HEK293 (cell line): ENCODE results near the gene TFE3.

Experiments used
- BCL11B ChIP-seq: fragments of 450-650 bp; formaldehyde crosslinking; IDR thresholded peaks from 2 replicates; pipeline ENCODE4 v1.5.1; 2016; ENCODE audit warnings: low read depth, missing biosample characterization, missing genetic modification characterization
- HIC1 ChIP-seq: fragments of 450-650 bp; formaldehyde crosslinking; IDR thresholded peaks from 2 replicates; pipeline ENCODE4 v1.5.1; 2016; ENCODE audit warnings: missing biosample characterization, missing genetic modification characterization
- PRDM6 ChIP-seq: fragments of 450-650 bp; formaldehyde crosslinking; IDR thresholded peaks from 2 replicates; pipeline ENCODE4 v1.5.1; 2017; ENCODE audit warnings: missing biosample characterization, missing genetic modification characterization
- SALL2 ChIP-seq: fragments of 450-650 bp; formaldehyde crosslinking; IDR thresholded peaks from 2 replicates; pipeline ENCODE4 v1.5.0; 2017; ENCODE audit warnings: missing biosample characterization, mild to moderate bottlenecking, missing genetic modification characterization, borderline replicate concordance
- SP7 ChIP-seq: fragments of 450-650 bp; formaldehyde crosslinking; IDR thresholded peaks from 2 replicates; pipeline ENCODE4 v1.5.1; 2016; ENCODE audit warnings: missing biosample characterization, missing genetic modification characterization
- ZBTB21 ChIP-seq: fragments of 450-650 bp; formaldehyde crosslinking; IDR thresholded peaks from 2 replicates; pipeline ENCODE4 v1.5.1; 2017; ENCODE audit warnings: missing biosample characterization, missing genetic modification characterization
- ZNF114 ChIP-seq: fragments of 450-650 bp; formaldehyde crosslinking; IDR thresholded peaks from 2 replicates; pipeline ENCODE4 v1.5.0; 2017; ENCODE audit warnings: missing biosample characterization, missing genetic modification characterization
- ZNF169 ChIP-seq: fragments of 450-650 bp; formaldehyde crosslinking; IDR thresholded peaks from 2 replicates; pipeline ENCODE4 v1.5.1; 2016; ENCODE audit warnings: missing biosample characterization, missing genetic modification characterization
- ZNF174 ChIP-seq: fragments of 450-650 bp; formaldehyde crosslinking; IDR thresholded peaks from 2 replicates; pipeline ENCODE4 v1.5.0; 2017; ENCODE audit warnings: missing biosample characterization, mild to moderate bottlenecking, missing genetic modification characterization
- ZNF211 ChIP-seq: fragments of 450-650 bp; formaldehyde crosslinking; IDR thresholded peaks from 2 replicates; pipeline ENCODE4 v1.5.1; 2016; ENCODE audit warnings: low read depth, missing biosample characterization, missing genetic modification characterization
- ZNF274 ChIP-seq, 2 experiments: fragments of 200-500 bp in 1 of 2; fragments of 450-650 bp in 1 of 2; sonication (Bioruptor generic) in 1 of 2; formaldehyde crosslinking in 1 of 2; IDR thresholded peaks; 2 replicates each; pipeline versions ENCODE4 v1.5.1 to v1.6.1; 2014 to 2016; ENCODE audit warnings: borderline replicate concordance in 1 of 2, inconsistent platforms in 1 of 2, low read length in 1 of 2, missing biosample characterization in 1 of 2, missing genetic modification characterization in 1 of 2
- ZNF350 ChIP-seq: fragments of 450-650 bp; formaldehyde crosslinking; IDR thresholded peaks from 2 replicates; pipeline ENCODE4 v1.5.0; 2017; ENCODE audit warnings: missing biosample characterization, mild to moderate bottlenecking, missing genetic modification characterization
- ZNF404 ChIP-seq: fragments of 450-650 bp; formaldehyde crosslinking; IDR thresholded peaks from 2 replicates; pipeline ENCODE4 v1.5.1; 2017; ENCODE audit warnings: missing biosample characterization, missing genetic modification characterization
- ZNF510 ChIP-seq: fragments of 450-650 bp; formaldehyde crosslinking; IDR thresholded peaks from 2 replicates; pipeline ENCODE4 v1.5.1; 2018; ENCODE audit warnings: mild to moderate bottlenecking, missing genetic modification characterization, missing biosample characterization; ENCODE audit not compliant: insufficient replicate concordance
- ZNF514 ChIP-seq: fragments of 450-650 bp; formaldehyde crosslinking; IDR thresholded peaks from 2 replicates; pipeline ENCODE4 v1.5.1; 2016; ENCODE audit warnings: missing biosample characterization, missing genetic modification characterization
- ZNF558 ChIP-seq: fragments of 450-650 bp; formaldehyde crosslinking; IDR thresholded peaks from 2 replicates; pipeline ENCODE4 v1.5.1; 2016; ENCODE audit warnings: missing biosample characterization, missing genetic modification characterization
- ZNF571 ChIP-seq: fragments of 450-650 bp; formaldehyde crosslinking; IDR thresholded peaks from 2 replicates; pipeline ENCODE4 v1.5.0; 2017; ENCODE audit warnings: missing biosample characterization, missing genetic modification characterization
- ZNF645 ChIP-seq: fragments of 450-650 bp; formaldehyde crosslinking; IDR thresholded peaks from 2 replicates; pipeline ENCODE4; 2016; ENCODE audit warnings: missing biosample characterization, missing genetic modification characterization
- ZNF664 ChIP-seq: fragments of 450-650 bp; formaldehyde crosslinking; IDR thresholded peaks from 2 replicates; pipeline ENCODE4 v1.5.1; 2016; ENCODE audit warnings: missing biosample characterization, missing genetic modification characterization
- ZNF677 ChIP-seq: fragments of 450-650 bp; IDR thresholded peaks from 2 replicates; pipeline ENCODE4 v1.5.0; 2018; ENCODE audit warnings: missing biosample characterization, mild to moderate bottlenecking, missing genetic modification characterization, moderate library complexity
- ZNF692 ChIP-seq: fragments of 450-650 bp; formaldehyde crosslinking; IDR thresholded peaks from 2 replicates; pipeline ENCODE4 v1.5.1; 2016; ENCODE audit warnings: missing biosample characterization, missing genetic modification characterization
- ZNF777 ChIP-seq: fragments of 450-650 bp; formaldehyde crosslinking; IDR thresholded peaks from 2 replicates; pipeline ENCODE4 v1.5.1; 2017; ENCODE audit warnings: missing biosample characterization, missing genetic modification characterization, borderline replicate concordance
- ZNF843 ChIP-seq: fragments of 450-650 bp; formaldehyde crosslinking; IDR thresholded peaks from 2 replicates; pipeline ENCODE4 v1.5.1; 2016; ENCODE audit warnings: missing biosample characterization, missing genetic modification characterization
- ZSCAN16 ChIP-seq: fragments of 450-650 bp; formaldehyde crosslinking; IDR thresholded peaks from 2 replicates; pipeline ENCODE4 v1.5.1; 2016; ENCODE audit warnings: missing biosample characterization, missing genetic modification characterization
- ZSCAN23 ChIP-seq: fragments of 450-650 bp; formaldehyde crosslinking; IDR thresholded peaks from 2 replicates; pipeline ENCODE4 v1.5.1; 2016; ENCODE audit warnings: missing biosample characterization, missing genetic modification characterization
- TF ChIP-seq, protein P1 (sequence below): sonication (generic); formaldehyde crosslinking; IDR thresholded peaks from 2 replicates; pipeline ENCODE4 v1.8.1; 2022; ENCODE audit warnings: mild to moderate bottlenecking, moderate library complexity, missing genetic modification reagents
- TF ChIP-seq, protein P2 (sequence below): fragments of 450-650 bp; formaldehyde crosslinking; IDR thresholded peaks from 2 replicates; pipeline ENCODE4 v1.5.1; 2017; ENCODE audit warnings: missing biosample characterization, missing genetic modification characterization

The TFE3 gene

DNA sequence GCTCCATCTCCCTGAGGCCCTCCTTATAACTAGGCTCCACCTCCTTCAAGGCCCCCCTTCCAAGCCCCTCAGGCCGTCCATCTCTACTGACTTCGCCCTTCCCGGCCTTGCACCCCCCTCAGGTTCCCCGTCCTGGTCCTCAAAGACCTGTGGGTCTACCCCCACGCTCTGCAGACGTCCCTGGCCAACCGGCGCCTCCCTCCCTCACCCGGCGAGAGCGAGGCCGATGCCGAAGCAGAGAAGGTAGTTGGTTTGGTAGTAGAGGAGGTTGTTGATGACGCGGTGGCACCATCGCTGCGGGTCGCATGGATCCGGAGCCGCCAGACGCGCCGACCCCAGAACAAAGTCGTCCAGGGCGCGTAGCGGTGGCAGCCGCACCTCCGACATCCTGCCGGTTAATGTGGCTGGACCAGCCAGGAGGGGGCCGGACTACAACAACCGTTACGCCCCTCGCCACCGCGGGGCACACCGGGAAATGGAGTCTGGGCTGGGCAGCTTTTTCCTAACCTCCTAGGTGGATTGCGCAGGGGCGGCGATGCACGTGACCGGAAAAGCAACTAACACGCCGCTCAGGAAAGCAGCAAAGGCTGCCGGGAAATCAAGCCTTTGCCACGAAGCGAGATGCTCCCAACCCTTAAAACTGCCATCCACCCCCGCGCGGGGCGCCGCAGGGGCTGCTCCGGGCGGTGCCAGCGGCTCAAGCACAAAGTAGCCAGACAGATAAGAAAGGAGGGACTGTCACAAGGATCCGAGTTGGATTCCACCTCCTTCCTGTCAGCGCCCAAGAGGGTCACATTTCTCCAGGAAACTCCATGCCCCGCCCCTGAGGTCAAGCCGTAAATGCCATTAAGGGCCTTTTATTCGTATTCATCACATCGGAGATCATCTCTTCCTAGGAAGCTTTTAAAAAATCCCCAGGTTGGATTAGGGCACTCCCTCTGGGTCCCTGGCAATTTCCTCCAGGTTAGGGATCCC lies 30.7 kb upstream of the TFE3 start, which contains the start of gene PRAF2 (continued):
- TF ChIP-seq, protein P1, sequence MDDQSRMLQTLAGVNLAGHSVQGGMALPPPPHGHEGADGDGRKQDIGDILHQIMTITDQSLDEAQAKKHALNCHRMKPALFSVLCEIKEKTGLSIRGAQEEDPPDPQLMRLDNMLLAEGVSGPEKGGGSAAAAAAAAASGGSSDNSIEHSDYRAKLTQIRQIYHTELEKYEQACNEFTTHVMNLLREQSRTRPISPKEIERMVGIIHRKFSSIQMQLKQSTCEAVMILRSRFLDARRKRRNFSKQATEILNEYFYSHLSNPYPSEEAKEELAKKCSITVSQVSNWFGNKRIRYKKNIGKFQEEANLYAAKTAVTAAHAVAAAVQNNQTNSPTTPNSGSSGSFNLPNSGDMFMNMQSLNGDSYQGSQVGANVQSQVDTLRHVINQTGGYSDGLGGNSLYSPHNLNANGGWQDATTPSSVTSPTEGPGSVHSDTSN, result no peak
- TF ChIP-seq ZNF558 (tag by site-specific recombination) (no peak), ZBTB21 (tag by site-specific recombination) (no peak), ZNF843 (tag by site-specific recombination) (0 out of 2 replicates have a peak, but pooled peaks have one; percentile 13), ZNF211 (no peak), PRDM6 (tag by site-specific recombination) (no peak), BCL11B (no peak), ZNF169 (tag by site-specific recombination) (no peak), ZNF677 (no peak), ZNF514 (no peak), ZNF404 (tag by site-specific recombination) (no peak), ZNF664 (tag by site-specific recombination) (no peak), ZNF571 (tag by site-specific recombination) (no peak), ZNF274 (IDR thresholded peaks at IDR 0.05; ENCODE audit: low read length) (no peak), ZNF274 (tag by site-specific recombination; IDR thresholded peaks at IDR 0.05; ENCODE audit: borderline replicate concordance) (no peak), ZNF510 (tag by site-specific recombination) (no peak), HIC1 (tag by site-specific recombination) (no peak), ZNF692 (tag by site-specific recombination) (no peak; the same call in none of the 2 replicates), ZNF114 (tag by site-specific recombination) (no peak), ZNF174 (tag by site-specific recombination) (no peak), SALL2 (no peak), ZNF645 (tag by site-specific recombination) (no peak), ZSCAN16 (tag by site-specific recombination) (no peak), ZSCAN23 (tag by site-specific recombination) (no peak), SP7 (tag by site-specific recombination) (peak; percentile 65), ZNF350 (tag by site-specific recombination) (no peak), ZNF777 (tag by site-specific recombination) (no peak)
- TF ChIP-seq, protein P2, sequence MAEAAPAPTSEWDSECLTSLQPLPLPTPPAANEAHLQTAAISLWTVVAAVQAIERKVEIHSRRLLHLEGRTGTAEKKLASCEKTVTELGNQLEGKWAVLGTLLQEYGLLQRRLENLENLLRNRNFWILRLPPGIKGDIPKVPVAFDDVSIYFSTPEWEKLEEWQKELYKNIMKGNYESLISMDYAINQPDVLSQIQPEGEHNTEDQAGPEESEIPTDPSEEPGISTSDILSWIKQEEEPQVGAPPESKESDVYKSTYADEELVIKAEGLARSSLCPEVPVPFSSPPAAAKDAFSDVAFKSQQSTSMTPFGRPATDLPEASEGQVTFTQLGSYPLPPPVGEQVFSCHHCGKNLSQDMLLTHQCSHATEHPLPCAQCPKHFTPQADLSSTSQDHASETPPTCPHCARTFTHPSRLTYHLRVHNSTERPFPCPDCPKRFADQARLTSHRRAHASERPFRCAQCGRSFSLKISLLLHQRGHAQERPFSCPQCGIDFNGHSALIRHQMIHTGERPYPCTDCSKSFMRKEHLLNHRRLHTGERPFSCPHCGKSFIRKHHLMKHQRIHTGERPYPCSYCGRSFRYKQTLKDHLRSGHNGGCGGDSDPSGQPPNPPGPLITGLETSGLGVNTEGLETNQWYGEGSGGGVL, result no peak
